ENCODE results near the gene GLB1L3.

Gene GLB1L3

GRCh38 chr11:134275534-134276395 is at the start of gene GLB1L3:
Gene GLB1L3 (plus strand): TSS chr11:134276379. CDS start chr11:134276741, 362 bp downstream.
- DNase-seq (ENCODE audit: low spot score) (no peak), FAIRE-seq (no peak)

DNA sequence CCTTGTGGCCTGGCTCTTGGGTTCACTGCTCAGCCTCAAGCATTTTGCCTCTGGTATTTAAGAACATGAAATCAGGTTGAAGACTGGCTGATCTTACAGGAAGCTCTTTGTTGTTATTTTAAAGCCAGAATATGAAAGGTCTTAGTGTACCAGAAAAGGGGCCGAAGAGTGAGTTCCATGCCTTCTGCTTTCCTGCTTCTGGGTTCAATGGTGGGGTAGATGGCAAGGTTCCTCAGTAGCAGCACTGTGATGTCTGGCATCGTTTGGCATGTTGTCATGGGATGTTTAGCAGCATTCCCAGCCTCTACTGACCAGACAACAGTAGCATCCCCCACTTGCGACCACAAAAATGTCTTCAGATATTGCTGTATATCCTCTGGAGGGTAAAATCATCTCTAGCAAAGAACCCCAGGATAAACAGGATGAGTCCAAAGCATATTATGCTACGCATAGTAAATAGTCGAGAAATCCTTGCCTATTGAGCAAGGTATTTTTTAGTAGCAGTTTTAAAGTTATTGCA is 49.3 kb upstream of the GLB1L3 start:
- no peak for DNase-seq (ENCODE audit: low spot score)

DNA sequence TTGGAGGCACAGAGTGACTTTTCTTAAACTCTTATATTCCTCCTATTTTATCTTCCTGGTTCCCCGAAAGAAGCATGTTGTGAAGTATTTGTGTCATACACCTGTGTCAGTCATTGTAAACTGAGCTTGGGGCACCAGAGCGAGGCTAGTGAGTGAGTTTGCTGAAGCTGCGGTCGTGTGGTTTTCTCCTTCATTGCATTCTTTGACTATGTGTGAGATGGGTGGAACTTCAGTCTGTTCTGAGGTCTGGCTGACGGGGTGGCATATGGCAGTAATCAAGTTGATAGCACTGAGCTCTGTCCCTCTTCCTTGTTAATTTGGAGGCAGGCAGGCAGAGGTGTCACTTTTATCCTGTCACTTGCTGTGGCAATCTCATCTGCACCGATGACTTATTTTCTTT is 47.6 kb upstream of the GLB1L3 start:
- FAIRE-seq (no peak), DNase-seq (ENCODE audit: low spot score) (no peak)

More for the DNA sequence above, 49.3 kb upstream of the GLB1L3 start:
- no peak for FAIRE-seq

GRCh38 chr11:134229126-134229790 is 46.9 kb upstream of the GLB1L3 start:
- FAIRE-seq (no peak), DNase-seq (ENCODE audit: low spot score) (no peak)

- DNase-seq (ENCODE audit: low spot score) (no peak), FAIRE-seq (no peak)
Observed at GRCh38 chr11:134230339-134230738, 45.8 kb upstream of the GLB1L3 start.

DNA sequence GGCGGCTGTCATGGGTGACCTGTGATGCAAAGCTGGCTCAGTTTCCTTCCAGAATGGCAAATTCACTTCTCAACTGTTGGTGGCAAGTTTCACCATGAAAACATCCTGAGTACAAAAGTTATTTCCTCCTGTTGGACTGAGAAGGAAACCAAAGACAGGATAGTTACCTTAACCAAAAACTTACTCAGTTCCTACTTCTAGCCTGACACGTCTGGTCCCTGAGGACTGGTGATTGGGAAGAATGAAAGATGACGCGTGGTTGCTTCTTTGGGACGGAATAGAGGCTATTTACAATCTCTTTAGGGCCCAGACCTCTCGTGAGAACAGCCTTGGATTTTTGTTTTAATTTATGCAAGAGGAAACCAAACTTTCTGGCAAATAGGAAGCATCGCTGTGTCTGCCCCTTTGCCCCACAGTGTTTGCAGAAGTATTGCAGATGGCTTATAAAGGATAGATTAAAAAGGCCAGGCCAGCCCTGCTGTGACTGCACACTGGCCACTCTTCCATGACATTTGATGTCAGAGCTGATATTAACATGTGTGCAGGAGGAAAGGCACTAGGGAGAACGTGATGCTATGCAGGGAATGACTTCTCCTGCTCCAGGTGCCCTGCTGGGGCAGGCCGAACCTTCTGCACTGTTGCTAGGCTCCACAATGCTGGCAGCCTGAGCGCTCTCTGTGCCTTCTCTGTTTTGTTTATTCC is 44.1 kb upstream of the GLB1L3 start:
- no peak for DNase-seq (ENCODE audit: low spot score)
- FAIRE-seq, result no peak

- DNase-seq (ENCODE audit: low spot score) (no peak), FAIRE-seq (no peak)
Observed at GRCh38 chr11:134233729-134234179, 42.4 kb upstream of the GLB1L3 start.

- DNase-seq (ENCODE audit: low spot score) (no peak), FAIRE-seq (no peak)
Observed at GRCh38 chr11:134235399-134235798, 40.8 kb upstream of the GLB1L3 start.

GRCh38 chr11:134236834-134237556 is 39.2 kb upstream of the GLB1L3 start:
- FAIRE-seq, result no peak
- no peak for DNase-seq (ENCODE audit: low spot score)

GRCh38 chr11:134237557-134237922 is 38.6 kb upstream of the GLB1L3 start:
- DNase-seq (ENCODE audit: low spot score) (no peak), FAIRE-seq (no peak)

- FAIRE-seq, result no peak
- DNase-seq (ENCODE audit: low spot score), result no peak
Observed at GRCh38 chr11:134238956-134239355, 37.2 kb upstream of the GLB1L3 start.

DNA sequence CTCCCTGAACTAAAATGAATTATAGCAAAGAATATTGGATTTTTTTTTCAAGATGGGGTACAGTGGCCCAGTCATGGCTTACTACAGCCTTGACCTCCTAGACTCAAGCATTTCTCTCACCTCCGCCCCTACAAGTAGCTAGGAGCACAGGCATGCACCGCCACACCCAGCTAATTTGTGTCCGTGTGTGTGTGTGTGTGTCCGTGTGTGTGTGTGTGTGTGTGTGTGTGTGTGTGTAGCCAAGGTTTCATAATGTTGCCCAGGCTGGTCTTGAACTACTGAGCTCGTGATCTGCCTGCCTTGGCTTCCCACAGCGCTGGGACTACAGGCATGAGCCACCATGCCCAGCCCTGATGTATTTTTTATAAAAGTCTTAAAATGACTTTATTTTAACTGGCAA is 35.6 kb upstream of the GLB1L3 start:
- FAIRE-seq, result no peak
- DNase-seq (ENCODE audit: low spot score), result no peak

GRCh38 chr11:134242376-134242775 is 33.8 kb upstream of the GLB1L3 start:
- DNase-seq (ENCODE audit: low spot score) (no peak), FAIRE-seq (no peak)

GRCh38 chr11:134243913-134244312 is 32.3 kb upstream of the GLB1L3 start:
- DNase-seq (ENCODE audit: low spot score), result no peak
- FAIRE-seq, result no peak

DNA sequence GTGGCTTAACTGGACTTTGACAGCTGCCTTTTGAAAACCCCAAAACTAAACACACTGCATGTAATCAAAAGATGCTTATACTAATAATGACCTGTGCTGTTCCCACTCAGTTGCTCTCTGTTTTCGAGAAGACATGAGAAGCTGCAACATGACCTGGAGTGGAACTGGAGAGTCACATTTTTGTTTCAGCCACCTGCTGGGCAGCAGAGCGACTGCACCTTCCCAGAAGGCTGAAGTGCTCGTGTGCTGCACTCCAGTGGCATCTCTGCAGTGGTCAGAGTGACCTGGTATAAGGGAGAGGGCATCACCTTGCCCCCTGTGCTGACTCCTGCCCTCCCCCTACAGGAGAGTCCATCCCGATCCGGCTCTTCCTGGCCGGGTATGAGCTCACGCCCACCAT is 31.6 kb upstream of the GLB1L3 start:
- DNase-seq (ENCODE audit: low spot score), result peak; percentile 24
- no peak for FAIRE-seq

- no peak for DNase-seq (ENCODE audit: low spot score)
- no peak for FAIRE-seq
Observed at GRCh38 chr11:134245434-134245833, 30.7 kb upstream of the GLB1L3 start.

GRCh38 chr11:134246100-134246499 is 30.1 kb upstream of the GLB1L3 start:
- FAIRE-seq (no peak), DNase-seq (ENCODE audit: low spot score) (no peak)

GRCh38 chr11:134246678-134247077 is 29.5 kb upstream of the GLB1L3 start:
- no peak for FAIRE-seq
- DNase-seq (ENCODE audit: low spot score), result no peak

DNA sequence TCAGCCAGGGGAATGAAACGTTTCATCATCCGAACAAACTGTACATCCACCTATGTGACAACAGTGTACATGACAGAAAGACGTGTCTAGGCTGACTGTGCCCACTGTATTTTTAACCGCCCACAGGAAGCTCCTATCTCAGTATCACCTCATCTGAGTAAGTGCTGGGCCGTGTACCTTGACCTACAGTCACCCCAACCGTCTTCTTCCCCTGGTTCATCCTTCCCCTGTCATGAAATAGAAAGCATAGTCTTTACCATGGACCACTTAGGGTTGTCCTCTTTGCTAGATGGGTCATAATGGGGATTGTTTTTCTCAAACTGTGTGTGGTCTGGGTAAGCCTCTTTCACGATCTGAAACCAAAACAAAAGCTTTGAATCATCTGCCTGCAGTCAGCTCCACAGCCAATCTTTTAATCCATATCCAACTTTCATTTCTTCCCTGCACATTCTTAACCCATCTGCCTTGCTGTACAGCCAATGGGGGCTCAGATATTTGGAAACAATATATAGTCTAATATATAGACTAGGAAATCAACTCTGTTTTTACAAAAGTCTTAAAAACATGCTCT is 27.2 kb upstream of the GLB1L3 start:
- no peak for FAIRE-seq
- DNase-seq (ENCODE audit: low spot score), result no peak

DNA sequence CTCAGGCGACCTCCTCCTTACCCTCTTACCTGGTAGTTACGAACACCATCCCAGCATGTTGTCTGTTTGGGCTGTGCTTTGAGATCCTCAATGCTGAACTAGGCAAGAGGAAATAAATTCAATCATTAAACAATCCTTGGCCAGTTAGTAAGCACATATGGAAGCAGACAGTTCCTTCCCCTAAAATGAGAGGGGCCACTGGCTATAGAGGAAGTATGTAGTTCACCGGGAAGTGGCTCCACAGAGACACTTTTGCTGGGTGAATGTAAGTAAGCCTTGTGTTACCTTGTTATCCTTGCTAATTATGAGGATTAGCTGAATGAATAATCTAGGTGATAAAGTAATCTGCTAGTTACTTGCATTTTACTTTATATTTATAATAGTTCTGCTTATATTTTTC is 25.9 kb upstream of the GLB1L3 start:
- FAIRE-seq (no peak), DNase-seq (ENCODE audit: low spot score) (no peak)

GRCh38 chr11:134250675-134251074 is 25.5 kb upstream of the GLB1L3 start:
- FAIRE-seq, result no peak
- no peak for DNase-seq (ENCODE audit: low spot score)
